Stimulated activated CD8-positive, alpha-beta memory T cell treated with anti-CD3 and anti-CD28 coated beads, Interleukin-2, amount 100 ng/mL, for 1 hour (primary cell): ENCODE results near the gene RDH5.
"Not testable (repeated sequence)": the region's sequence is repeated elsewhere in the genome, so short reads cannot be mapped to it uniquely, and the experiment has no call there.

Source experiments
- DNase-seq, 2 donors: peaks; one replicate each; pipeline ENCODE4 v3.0.0-alpha.2; 2020; ENCODE audit warnings: low read depth in 2 of 2

The RDH5 gene

GRCh38 chr12:55745361-55746173 is 25.4 kb downstream of the RDH5 start:
- no peak for DNase-seq

GRCh38 chr12:55746174-55746912 is 26.1 kb downstream of the RDH5 start:
- no peak for DNase-seq

GRCh38 chr12:55746913-55747231 is 26.7 kb downstream of the RDH5 start:
- DNase-seq = no peak

- no peak for DNase-seq
Observed at GRCh38 chr12:55748230-55748993, 28.2 kb downstream of the RDH5 start.

DNA sequence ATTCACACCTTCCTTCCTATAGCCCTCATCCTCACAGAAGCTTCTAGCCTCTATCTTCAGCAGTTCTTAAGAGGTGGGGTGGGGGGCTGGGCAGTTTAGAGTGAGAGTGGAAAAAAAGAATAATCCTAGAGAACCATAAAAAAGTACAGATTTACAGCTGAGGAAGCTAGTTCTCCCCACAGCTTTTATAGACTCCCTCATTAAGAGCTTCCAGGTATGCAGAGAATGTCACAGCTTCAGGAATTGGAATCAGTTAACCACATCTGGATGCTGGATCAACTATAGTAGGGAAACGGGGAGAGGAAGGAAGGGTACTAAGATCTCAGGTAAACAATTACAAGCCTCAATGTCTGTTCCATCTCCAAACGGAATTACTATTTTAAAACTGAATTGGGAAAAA is 35.1 kb downstream of the RDH5 start:
- no peak for DNase-seq

DNA sequence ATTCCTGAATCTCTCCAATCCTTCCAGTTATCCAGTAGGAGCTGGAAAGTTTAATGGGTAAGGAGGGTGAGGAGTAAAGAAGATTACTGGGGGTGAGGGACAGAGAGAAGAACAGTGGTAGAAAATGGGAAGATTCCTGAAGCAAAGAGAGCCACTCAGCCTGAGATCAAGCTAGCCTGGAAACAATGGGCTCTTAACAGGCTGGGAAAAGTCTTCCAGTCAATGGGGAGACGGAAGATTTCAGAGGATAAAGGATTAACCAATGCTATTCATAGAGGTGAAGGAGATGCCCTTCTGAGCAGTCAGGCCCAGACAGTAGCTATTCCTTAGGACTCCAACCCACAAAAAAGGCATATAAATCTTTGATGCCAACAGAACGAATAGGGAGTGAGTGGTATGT is 37.5 kb downstream of the RDH5 start:
- no peak for DNase-seq

DNA sequence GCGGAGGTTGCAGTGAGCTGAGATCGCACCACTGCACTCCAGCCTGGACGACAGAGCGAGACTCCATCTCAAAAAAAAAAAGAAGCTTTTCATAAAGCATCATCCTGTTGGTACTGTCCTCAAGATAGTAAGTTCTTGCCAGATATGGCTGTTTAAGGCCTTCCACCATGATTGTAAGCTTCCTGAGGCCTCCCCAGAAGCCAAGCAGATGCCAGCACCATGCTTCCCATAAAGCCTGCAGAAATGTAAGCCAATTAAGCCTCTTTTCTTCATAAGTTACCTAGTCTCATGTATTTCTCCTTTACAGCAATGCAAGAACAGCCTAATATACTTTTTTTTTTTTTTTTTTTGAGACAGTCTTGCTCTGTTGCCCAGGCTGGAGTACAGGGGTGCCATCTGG is 38.4 kb downstream of the RDH5 start:
- not testable (repeated sequence) for DNase-seq

DNA sequence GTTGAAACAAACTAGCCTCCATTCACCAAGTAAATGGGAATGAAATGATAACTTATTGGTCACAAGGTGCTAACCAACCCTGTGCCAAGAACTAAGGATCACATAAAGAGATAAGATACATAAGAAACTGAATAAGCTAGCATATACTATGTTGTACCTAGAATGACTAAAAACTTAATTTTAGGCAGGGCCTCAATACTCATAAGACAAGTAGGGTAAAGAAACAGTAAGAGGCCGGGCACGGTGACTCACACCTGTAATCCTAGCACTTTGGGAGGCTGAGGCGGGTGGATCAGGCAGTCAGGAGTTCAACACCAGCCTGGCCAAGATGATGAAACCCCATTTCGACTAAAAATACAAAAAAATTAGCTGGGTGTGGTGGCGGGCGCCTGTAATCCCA is 40.5 kb downstream of the RDH5 start:
- DNase-seq = no peak

GRCh38 chr12:55762646-55763045 is 42.5 kb downstream of the RDH5 start:
- DNase-seq = no peak

DNA sequence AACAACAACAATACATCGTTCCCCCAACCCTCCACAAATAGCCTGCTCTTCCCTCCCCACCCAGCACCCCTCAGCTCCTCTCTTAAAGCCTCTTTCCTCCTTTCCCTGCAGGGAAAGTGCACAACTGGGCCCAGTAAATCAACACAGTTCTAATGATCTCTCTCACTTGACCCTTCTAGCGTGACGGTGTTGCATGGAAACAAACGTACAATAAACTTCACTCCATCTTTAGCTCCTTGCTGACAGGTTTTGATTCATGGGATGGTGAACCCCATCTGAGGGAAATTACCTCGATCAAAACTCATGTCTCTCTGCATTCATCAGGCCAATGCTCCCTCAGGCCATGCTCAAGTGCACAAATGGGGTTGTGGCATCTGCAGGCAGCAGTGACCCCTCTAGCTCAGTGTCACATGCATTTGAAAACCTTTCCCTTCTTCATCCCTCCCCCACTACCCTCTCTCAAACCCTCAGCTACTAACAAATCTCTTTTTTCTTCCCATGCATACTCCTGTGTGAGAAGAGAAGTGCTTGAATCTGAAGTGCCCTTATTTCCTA is 45.6 kb downstream of the RDH5 start:
- no peak for DNase-seq

DNA sequence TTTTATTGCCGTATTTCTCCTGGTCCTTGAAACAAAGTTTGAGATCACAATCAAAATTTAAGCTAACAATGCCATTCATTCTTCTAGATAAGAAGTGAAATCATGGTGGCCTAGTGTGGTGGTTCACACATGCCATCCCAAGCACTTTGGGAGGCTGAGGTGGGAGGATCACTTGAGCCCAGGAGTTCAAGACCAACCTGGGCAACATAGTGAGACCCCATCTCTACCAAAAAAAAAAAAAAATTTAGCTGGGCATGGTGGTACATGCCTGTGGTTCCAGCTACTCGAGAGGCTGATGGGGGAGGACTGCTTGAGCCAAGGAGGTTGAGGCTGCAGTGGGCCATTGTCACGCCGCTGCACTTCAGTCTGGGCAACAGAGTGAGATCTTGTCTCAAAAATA is 47.0 kb downstream of the RDH5 start:
- DNase-seq = no peak

- no peak for DNase-seq
Observed at GRCh38 chr12:55771736-55772135, 51.5 kb downstream of the RDH5 start.
